GM12872 (cell line): ENCODE results near the gene POU3F1.

Source experiments
- CTCF ChIP-seq: IDR thresholded peaks from 3 replicates; pipeline ENCODE4 v1.5.1; 2011; ENCODE audit warnings: low read depth, mild to moderate bottlenecking, low read length, moderate library complexity; ENCODE audit not compliant: insufficient read depth

POU3F1 gene

GRCh38 chr1:38045401-38046332, 926 bp downstream of the POU3F1 start:
- TF ChIP-seq CTCF, result no peak

- TF ChIP-seq CTCF, result no peak
Measured at GRCh38 chr1:38044221-38045215, 2.1 kb downstream of the POU3F1 start.

- TF ChIP-seq CTCF, result no peak
Measured at GRCh38 chr1:38043036-38043747, 3.4 kb downstream of the POU3F1 start.

GRCh38 chr1:38041936-38042834, 4.4 kb downstream of the POU3F1 start:
- TF ChIP-seq CTCF, result no peak

GRCh38 chr1:38039331-38040088, 7.1 kb downstream of the POU3F1 start:
- TF ChIP-seq CTCF, result no peak

GRCh38 chr1:38038861-38039260, 7.7 kb downstream of the POU3F1 start:
- no peak for TF ChIP-seq CTCF
